Mesodermal cell (in vitro differentiated cells): ENCODE data around the gene HIBADH.
A peak's percentile ranks its signal among the peaks of the same experiment; 100 is the strongest.
"Not testable (repeated sequence)": the region's sequence is repeated elsewhere in the genome, so short reads cannot be mapped to it uniquely, and the experiment has no call there.

Experiments
- H3K27ac ChIP-seq: 2 replicates; pipeline ENCODE4 v1.7.0; 2013; ENCODE audit warnings: mild to moderate bottlenecking, low read depth, low read length, moderate library complexity; ENCODE audit not compliant: severe bottlenecking
- H3K36me3 ChIP-seq: 2 replicates; pipeline ENCODE4 v1.7.1; 2013; ENCODE audit warnings: mild to moderate bottlenecking, low read length, moderate library complexity; ENCODE audit not compliant: control insufficient read depth, insufficient read depth
- H3K4me1 ChIP-seq: one replicate; pipeline ENCODE4 v1.7.1; 2013; ENCODE audit warnings: mild to moderate bottlenecking, low read length; ENCODE audit not compliant: insufficient read depth, control insufficient read depth, poor library complexity, severe bottlenecking
- H3K4me3 ChIP-seq: 2 replicates; pipeline ENCODE4 v1.7.0; 2013; ENCODE audit warnings: low read length, control low read depth, mild to moderate bottlenecking; ENCODE audit not compliant: insufficient read depth, poor library complexity, severe bottlenecking; ENCODE audit errors: extremely low read depth
- H3K9me3 ChIP-seq: 2 replicates; pipeline ENCODE4 v1.7.1; 2013; ENCODE audit warnings: mild to moderate bottlenecking, low read length, moderate library complexity; ENCODE audit not compliant: control insufficient read depth
- WGBS, 2 experiments: methylation state at CpG; one replicate each; pipeline ENCODE4 v1.1.5; 2013; ENCODE audit warnings: missing lambda C conversion rate in 2 of 2; ENCODE audit not compliant: insufficient coverage in 2 of 2; 5-methylcytosine and 5-hydroxymethylcytosine counted together

HIBADH gene

GRCh38 chr7:27680610-27681009, 17.9 kb upstream of the HIBADH start:
- WGBS, 2 experiments: 57% methylated on average over 1 of the region's 1 CpG; no CpG with 5 or more reads in 1 of the 2 experiments
- Histone ChIP-seq H3K9me3 (no peaks in the 10 kb centered on the region), H3K27ac (no peak overlapping the region), H3K4me3 (no peak overlapping the region), H3K4me1 (peaks cover 28% of the 10 kb centered on the region), H3K36me3 (no peaks in the 10 kb centered on the region)

- 80 to 88% methylated on average over 1 of the region's 2 CpGs for WGBS, 2 experiments
- Histone ChIP-seq H3K27ac (peak overlapping the region; percentile 98), H3K36me3 (no peaks in the 10 kb centered on the region), H3K9me3 (no peaks in the 10 kb centered on the region), H3K4me3 (no peak overlapping the region), H3K4me1 (peaks cover 28% of the 10 kb centered on the region)
Observed at GRCh38 chr7:27678617-27679260, 16.1 kb upstream of the HIBADH start.

- Histone ChIP-seq H3K27ac (peak overlapping the region; percentile 98), H3K9me3 (no peaks in the 10 kb centered on the region), H3K36me3 (no peaks in the 10 kb centered on the region), H3K4me3 (no peak overlapping the region), H3K4me1 (peaks cover 28% of the 10 kb centered on the region)
- whole genome bisulfite sequencing, 2 experiments: 70 to 78% methylated on average over 1 of the region's 3 CpGs
Observed at GRCh38 chr7:27677912-27678612, 15.4 kb upstream of the HIBADH start.

GRCh38 chr7:27674126-27674525, 11.4 kb upstream of the HIBADH start:
- WGBS, 2 experiments: 83% methylated on average over 2 of the region's 3 CpGs; no CpG with 5 or more reads in 1 of the 2 experiments
- not testable (repeated sequence) for H3K27ac ChIP-seq, H3K9me3 ChIP-seq, H3K36me3 ChIP-seq, H3K4me3 ChIP-seq
- peaks cover 21% of the 10 kb centered on the region for H3K4me1 ChIP-seq

GRCh38 chr7:27671675-27672074, 9.0 kb upstream of the HIBADH start:
- no peaks in the 10 kb centered on the region for H3K9me3 ChIP-seq
- WGBS, 2 experiments: 87 to 93% methylated on average over 3 of the region's 3 CpGs
- H3K27ac ChIP-seq: no peak overlapping the region
- H3K36me3 ChIP-seq: no peaks in the 10 kb centered on the region
- H3K4me3 ChIP-seq: no peak overlapping the region
- peaks cover 2% of the 10 kb centered on the region for H3K4me1 ChIP-seq

- Histone ChIP-seq H3K9me3 (no peaks in the 10 kb centered on the region), H3K4me3 (no peak overlapping the region), H3K36me3 (no peaks in the 10 kb centered on the region), H3K4me1 (no peaks in the 10 kb centered on the region), H3K27ac (no peak overlapping the region)
- WGBS, 2 experiments: 100% methylated on average over 1 of the region's 2 CpGs; no CpG with 5 or more reads in 1 of the 2 experiments
Observed at GRCh38 chr7:27670676-27671075, 8.0 kb upstream of the HIBADH start.

GRCh38 chr7:27670177-27670576, 7.5 kb upstream of the HIBADH start:
- Histone ChIP-seq H3K9me3 (no peaks in the 10 kb centered on the region), H3K36me3 (no peaks in the 10 kb centered on the region), H3K27ac (no peak overlapping the region), H3K4me3 (no peak overlapping the region), H3K4me1 (no peaks in the 10 kb centered on the region)
- 94 to 100% methylated on average over 2 of the region's 2 CpGs for WGBS, 2 experiments

- no peaks in the 10 kb centered on the region for H3K36me3 ChIP-seq
- no peaks in the 10 kb centered on the region for H3K9me3 ChIP-seq
- H3K4me1 ChIP-seq: no peaks in the 10 kb centered on the region
- H3K27ac ChIP-seq: no peak overlapping the region
- no peak overlapping the region for H3K4me3 ChIP-seq
Observed at GRCh38 chr7:27665531-27665930, 2.8 kb upstream of the HIBADH start.

GRCh38 chr7:27663989-27664331, 1.3 kb upstream of the HIBADH start:
- H3K4me1 ChIP-seq: no peaks in the 10 kb centered on the region
- H3K36me3 ChIP-seq: peaks cover 10% of the 10 kb centered on the region
- H3K27ac ChIP-seq: no peak overlapping the region
- WGBS, 2 experiments: 90% methylated on average over 2 of the region's 3 CpGs; no CpG with 5 or more reads in 1 of the 2 experiments
- H3K4me3 ChIP-seq: no peak overlapping the region
- no peaks in the 10 kb centered on the region for H3K9me3 ChIP-seq

- Histone ChIP-seq H3K27ac (peak overlapping the region; percentile 81), H3K4me1 (no peaks in the 10 kb centered on the region), H3K36me3 (peaks cover 10% of the 10 kb centered on the region), H3K4me3 (peak overlapping the region; percentile 85), H3K9me3 (no peaks in the 10 kb centered on the region)
- WGBS, 2 experiments: 17 to 21% methylated on average over 8 of the region's 18 CpGs
Observed at GRCh38 chr7:27661811-27662489, 733 bp downstream of the HIBADH start.

- H3K36me3 ChIP-seq: peaks cover 10% of the 10 kb centered on the region
- 94 to 100% methylated on average over 2 of the region's 2 CpGs for WGBS, 2 experiments
- no peak overlapping the region for H3K27ac ChIP-seq
- H3K4me1 ChIP-seq: no peaks in the 10 kb centered on the region
- H3K9me3 ChIP-seq: no peaks in the 10 kb centered on the region
- H3K4me3 ChIP-seq: no peak overlapping the region
Observed at GRCh38 chr7:27656724-27657123, 6.0 kb downstream of the HIBADH start.
